HepG2 (cell line): ENCODE results near the gene CBLC. TPM values are rescaled to one million over a fixed set of nuclear protein-coding genes. Genes with fewer than 3 reads are reported as not detected.

Experiments
- ATAC-seq: fragments of 200-7000 bp; cut with Tn5 transposase; 3 replicates; pipeline ENCODE4 v1.9.1; 2020; ENCODE audit warnings: mild to moderate bottlenecking, moderate library complexity
- BruUV-seq: library from RNA; stranded (reverse); fragments of 400-500 nt; replicated peaks from 2 replicates; lab custom pipeline; 2021; lab: Mats Ljungman, UMichigan
- CTCF ChIA-PET: fragments of 300-600 bp; formaldehyde crosslinking; extraction: SDS; loops from one replicate; lab custom pipeline; 2021; ENCODE audit warnings: low total read pairs, inconsistent platforms, low intra/inter-chr PET ratio; lab: Yijun Ruan, JAX
- POLR2A ChIA-PET: fragments of 350-600 bp; sonication (Branson Sonifier 250); formaldehyde crosslinking; loops from one replicate; lab custom pipeline; 2020; ENCODE audit warnings: antibody characterized with exemption, inconsistent platforms; lab: Yijun Ruan, JAX
- DNase-seq: peaks from one replicate; pipeline ENCODE4 v3.0.0-alpha.2; 2015; ENCODE audit warnings: low spot score
- FAIRE-seq: peaks from 3 replicates; lab custom pipeline; 2011; peaks lifted over from hg19 to GRCh38; lab: Jason Lieb, UNC
- H2AFZ ChIP-seq: one replicate; pipeline ENCODE4 v1.6.1; 2011; ENCODE audit warnings: low read length, inconsistent platforms
- H3K27ac ChIP-seq: fragments of 300-600 bp; 3 replicates; pipeline ENCODE4 v1.8.0; 2011; ENCODE audit warnings: mixed run types, mild to moderate bottlenecking, mixed read lengths, low read length, inconsistent platforms; ENCODE audit not compliant: insufficient read depth; ENCODE audit errors: extremely low read length
- H3K27me3 ChIP-seq, 2 experiments: fragments of 200-600 bp in 1 of 2; 2 replicates in 1 of 2; 3 replicates in 1 of 2; pipeline versions ENCODE4 v1.6.0 to v1.8.0; 2011; ENCODE audit warnings: low read length in 2 of 2, mild to moderate bottlenecking in 2 of 2, moderate library complexity in 2 of 2, inconsistent platforms in 1 of 2; ENCODE audit not compliant: insufficient read depth in 2 of 2, control insufficient read depth in 1 of 2
- H3K36me3 ChIP-seq, 2 experiments: fragments of 200-600 bp in 1 of 2; replicated peaks in 1 of 2; 2 replicates in 1 of 2; 3 replicates in 1 of 2; pipeline versions ENCODE4 v1.5.1 to v1.8.0; 2011; ENCODE audit warnings: low read length in 2 of 2, inconsistent platforms in 1 of 2; ENCODE audit not compliant: insufficient read depth in 2 of 2, control insufficient read depth in 1 of 2
- H3K4me1 ChIP-seq: 2 replicates; pipeline ENCODE4 v1.5.1; 2012; ENCODE audit warnings: low read length, inconsistent platforms; ENCODE audit not compliant: insufficient read depth
- H3K4me2 ChIP-seq: 2 replicates; pipeline ENCODE4 v1.6.0; 2011; ENCODE audit warnings: low read depth, low read length, inconsistent platforms
- H3K4me3 ChIP-seq, 3 experiments: fragments of 200-600 bp in 1 of 3; sonication (generic), shearing (Covaris generic) in 1 of 3; replicated peaks in 1 of 3; 2 replicates each; pipeline ENCODE4 v1.5.1; 2011 to 2016; ENCODE audit warnings: low read length in 3 of 3, inconsistent platforms in 2 of 3, low read depth in 2 of 3, mild to moderate bottlenecking in 2 of 3, control low read depth in 1 of 3, mixed read lengths in 1 of 3; ENCODE audit not compliant: insufficient read depth in 1 of 3
- H3K79me2 ChIP-seq: one replicate; pipeline ENCODE4 v1.6.1; 2011; ENCODE audit warnings: low read length, inconsistent platforms; ENCODE audit not compliant: insufficient read depth
- H3K9ac ChIP-seq: 2 replicates; pipeline ENCODE4 v1.6.0; 2011; ENCODE audit warnings: mild to moderate bottlenecking, low read depth, low read length, inconsistent platforms; ENCODE audit not compliant: insufficient read depth
- H3K9me3 ChIP-seq: 2 replicates; pipeline ENCODE4 v1.5.1; 2012; ENCODE audit warnings: mild to moderate bottlenecking, low read length
- H4K20me1 ChIP-seq: 2 replicates; pipeline ENCODE4 v1.6.0; 2011; ENCODE audit warnings: inconsistent platforms, mild to moderate bottlenecking, low read length, moderate library complexity; ENCODE audit not compliant: insufficient read depth
- AGO2 ChIP-seq: fragments of 200-400 bp; formaldehyde crosslinking; optimal IDR thresholded peaks from 2 replicates; pipeline ENCODE3; 2017; ENCODE audit warnings: mild to moderate bottlenecking, low read depth, low read length, moderate library complexity
- CHCHD3 ChIP-seq: sonication (generic); formaldehyde crosslinking; IDR thresholded peaks from 2 replicates; pipeline ENCODE4 v1.8.0; 2022; ENCODE audit warnings: mild to moderate bottlenecking, missing genetic modification reagents, moderate library complexity
- HES4 ChIP-seq: sonication (generic); formaldehyde crosslinking; IDR thresholded peaks from 2 replicates; pipeline ENCODE4 v1.9.0; 2021; ENCODE audit warnings: mild to moderate bottlenecking, missing genetic modification reagents, borderline replicate concordance
- MAZ ChIP-seq, 2 experiments: sonication (generic) in 1 of 2; formaldehyde crosslinking in 1 of 2; IDR thresholded peaks; 2 replicates each; pipeline versions ENCODE4 v1.5.0 to v1.6.1; 2012 to 2020; ENCODE audit warnings: low read depth in 2 of 2, mild to moderate bottlenecking in 2 of 2, borderline replicate concordance in 1 of 2, improper control_type of control experiment in 1 of 2, low read length in 1 of 2, missing genetic modification reagents in 1 of 2, moderate library complexity in 1 of 2
- MYPOP ChIP-seq: sonication (generic); formaldehyde crosslinking; IDR thresholded peaks from 2 replicates; pipeline ENCODE4 v1.8.1; 2023; ENCODE audit warnings: mild to moderate bottlenecking, moderate library complexity, missing genetic modification reagents
- PBX3 ChIP-seq: sonication (generic); formaldehyde crosslinking; IDR thresholded peaks from 2 replicates; pipeline ENCODE4 v1.8.1; 2023; ENCODE audit warnings: missing genetic modification reagents, inconsistent platforms, borderline replicate concordance
- PRPF4 ChIP-seq: fragments of 200-400 bp; formaldehyde crosslinking; IDR thresholded peaks from 2 replicates; pipeline ENCODE4 v1.6.1; 2016; ENCODE audit warnings: low read length, low read depth; ENCODE audit not compliant: poor library complexity, severe bottlenecking
- RBFOX2 ChIP-seq: fragments of 200-400 bp; formaldehyde crosslinking; IDR thresholded peaks from 2 replicates; pipeline ENCODE4 v1.6.1; 2017; ENCODE audit warnings: low read depth, mild to moderate bottlenecking, low read length
- SIN3A ChIP-seq: IDR thresholded peaks from 2 replicates; pipeline ENCODE4 v1.6.1; 2011; ENCODE audit warnings: low read depth, mild to moderate bottlenecking, control low read depth, low read length, borderline replicate concordance
- SP2 ChIP-seq: sonication (generic); formaldehyde crosslinking; IDR thresholded peaks from 2 replicates; pipeline ENCODE4 v1.5.1; 2020; ENCODE audit warnings: mild to moderate bottlenecking, missing genetic modification reagents
- TMF1 ChIP-seq: sonication (generic); formaldehyde crosslinking; IDR thresholded peaks from 2 replicates; pipeline ENCODE4 v1.8.1; 2022; ENCODE audit warnings: low read depth, missing genetic modification reagents
- ZEB1 ChIP-seq: IDR thresholded peaks from 2 replicates; pipeline ENCODE4 v1.6.1; 2012; ENCODE audit warnings: mild to moderate bottlenecking, low read depth, inconsistent platforms; ENCODE audit not compliant: insufficient replicate concordance
- ZFP82 ChIP-seq: sonication (generic); formaldehyde crosslinking; IDR thresholded peaks from 2 replicates; pipeline ENCODE4 v1.5.1; 2020; ENCODE audit warnings: mild to moderate bottlenecking, missing genetic modification reagents, borderline replicate concordance
- ZFY ChIP-seq: sonication (generic); formaldehyde crosslinking; IDR thresholded peaks from 2 replicates; pipeline ENCODE4 v1.4.0; 2020; ENCODE audit warnings: missing genetic modification reagents
- ZIK1 ChIP-seq: sonication (generic); formaldehyde crosslinking; IDR thresholded peaks from 2 replicates; pipeline ENCODE4 v1.5.0; 2020; ENCODE audit warnings: mild to moderate bottlenecking, low read depth, missing genetic modification reagents, borderline replicate concordance
- ZNF280D ChIP-seq: sonication (generic); formaldehyde crosslinking; IDR thresholded peaks from 2 replicates; pipeline ENCODE4 v1.5.1; 2020; ENCODE audit warnings: mild to moderate bottlenecking, missing genetic modification reagents
- ZNF652 ChIP-seq: IDR thresholded peaks from 2 replicates; pipeline ENCODE4 v1.6.1; 2016; ENCODE audit warnings: low read depth, borderline replicate concordance
- WGBS: methylation state at CpG from one replicate; pipeline ENCODE4 v1.1.6; 2017; ENCODE audit warnings: low lambda C conversion rate; 5-methylcytosine and 5-hydroxymethylcytosine counted together
- in situ Hi-C: cut with HindIII; loops from 2 replicates; pipeline ENCODE4 v1.10.0; 2017; ENCODE audit warnings: low pct_unique_long_range_greater_than_20kb; ENCODE audit not compliant: extremely low pct_ligation_motif_present
- intact Hi-C: fragments of 100-400 bp; cut with micrococcal nuclease; formaldehyde crosslinking; loops from one replicate; pipeline ENCODE4 v1.10.0; 2022; ENCODE audit not compliant: unreplicated experiment
- polyA plus RNA-seq, 8 experiments: library from polyadenylated mRNA; depleted of rRNA in 3 of 8; stranded (reverse) in 7 of 8; unstranded in 1 of 8; fragments of >200 nt; fragmentation: Illumina TruSeq in 4 of 8; extraction: Trizol in 4 of 8; gene quantifications; 2 replicates each; pipeline versions ENCODE4 v1.2.1 to v1.2.3, GENCODE V29; 2011 to 2016; ENCODE audit warnings: low read depth in 4 of 8, missing spikeins in 1 of 8, mixed read lengths in 1 of 8; ENCODE audit not compliant: insufficient read depth in 1 of 8
- total RNA-seq, 5 experiments: library from RNA; depleted of rRNA; stranded (reverse); fragments of >200 nt; fragmentation: Illumina TruSeq; extraction: Trizol; gene quantifications; 2 replicates each; pipeline ENCODE4 v1.2.3, GENCODE V29; 2016; ENCODE audit warnings: low read depth in 1 of 5

Gene CBLC
- total and polyA plus RNA-seq, 2 of the 13 experiments (the other 11 are each of a cell fraction or from before 2014, with no cell fraction given), result 1.8 to 2.6 TPM

- no peak for FAIRE-seq
- POLR2A ChIA-PET, result interaction anchor here (1.0 to 2.0 kb wide), 19 partner anchors 10 to 231 kb away, joined by 3 to 23 read pairs (median 5); partner anchors contain the start of genes APOC1, APOE, BCAM and CLPTM1
- WGBS, result 3% methylated on average over 28 of the region's 51 CpGs
- no TSS peak for BruUV-seq
- in situ Hi-C loops (loop anchor here (5.0 to 10.0 kb wide), 2 partner anchors 52 to 159 kb away; no protein-coding TSS in a partner anchor), intact Hi-C loops (loop anchor here (2.0 to 10.0 kb wide), 2 partner anchors 44 to 108 kb away; partner anchors contain the start of genes CLPTM1 and TOMM40)
- no peak for DNase-seq
- peak overlapping the region; percentile 95 for H3K4me2 ChIP-seq
- peak overlapping the region; percentile 100 for H3K9ac ChIP-seq
- no peak for ATAC-seq
- peak overlapping the region; percentile 95 for H3K27ac ChIP-seq
- no peaks in the 10 kb centered on the region; a peak in 1 of 5 replicates for H3K27me3 ChIP-seq
- no peak overlapping the region for H2AFZ ChIP-seq
- peak overlapping the region; percentile 76 to 95 (median 84) for H3K4me3 ChIP-seq
- peaks cover 54% of the 10 kb centered on the region for H3K79me2 ChIP-seq
- no peaks in the 10 kb centered on the region for H3K9me3 ChIP-seq
- CTCF ChIA-PET, result interaction anchor here (1.1 to 3.8 kb wide), 4 partner anchors 39 to 69 kb away, joined by 4 to 50 read pairs (median 20); partner anchors contain the start of gene CBLC
- H3K4me1 ChIP-seq, result peaks cover 51% of the 10 kb centered on the region
- H3K36me3 ChIP-seq, result peaks cover 0 to 4% of the 10 kb centered on the region in 2 experiments; a peak in 2 of 5 replicates
- peaks cover 36% of the 10 kb centered on the region for H4K20me1 ChIP-seq
- TF ChIP-seq AGO2 (peak; percentile 55), PBX3 (no peak), RBFOX2 (peak; percentile 59), CHCHD3 (CRISPR knock-in tag) (0 out of 2 replicates have a peak, but pooled peaks have one; percentile 39), TMF1 (0 out of 2 replicates have a peak, but pooled peaks have one; percentile 15), ZFP82 (CRISPR knock-in tag) (no peak), ZIK1 (CRISPR knock-in tag) (no peak), PRPF4 (no peak), ZEB1 (no peak), HES4 (CRISPR knock-in tag) (peak; percentile 55; the same call in 1 of the 2 replicates), MYPOP (CRISPR knock-in tag) (no peak), ZNF280D (CRISPR knock-in tag) (no peak), SIN3A (0 out of 2 replicates have a peak, but pooled peaks have one; percentile 52), SP2 (peak; percentile 30; the same call in 1 of the 2 replicates), ZNF652 (CRISPR knock-in tag) (peak; percentile 92), ZFY (CRISPR knock-in tag) (peak; percentile 38), MAZ (IDR thresholded peaks at IDR 0.05; ENCODE audit: borderline replicate concordance, low read depth, low read length) (peak; percentile 32; the same call in 1 of the 2 replicates), MAZ (CRISPR knock-in tag; IDR thresholded peaks at IDR 0.05; ENCODE audit: low read depth) (no peak)
Observed at GRCh38 chr19:44846455-44847143, 68.9 kb downstream of the CBLC start.
